GM23248 (cell line): ENCODE results near the gene TECPR2. TPM values are rescaled to one million over a fixed set of nuclear protein-coding genes. Genes with fewer than 3 reads are reported as not detected.

ENCODE experiments used
- DNase-seq: peaks from one replicate; pipeline ENCODE4 v3.0.0-alpha.2; 2015
- H2AFZ ChIP-seq: fragments of 200-600 bp; sonication (generic); 2 replicates; pipeline ENCODE4 v1.6.1; 2016; ENCODE audit warnings: antibody characterized with exemption
- H3F3A ChIP-seq: fragments of 200-600 bp; sonication (generic); 2 replicates; pipeline ENCODE4 v1.6.1; 2016; ENCODE audit warnings: mild to moderate bottlenecking, antibody characterized with exemption, mixed run types; ENCODE audit not compliant: insufficient read depth
- H3K27ac ChIP-seq: fragments of 200-600 bp; sonication (generic); 2 replicates; pipeline ENCODE4 v1.5.1; 2016; ENCODE audit warnings: mild to moderate bottlenecking
- H3K27me3 ChIP-seq: fragments of 200-600 bp; sonication (generic); replicated peaks from 2 replicates; pipeline ENCODE4 v1.6.1; 2016; ENCODE audit warnings: mild to moderate bottlenecking; ENCODE audit not compliant: insufficient read depth
- H3K36me3 ChIP-seq: fragments of 200-600 bp; sonication (generic); 2 replicates; pipeline ENCODE4 v1.6.1; 2016; ENCODE audit warnings: low read depth, mild to moderate bottlenecking
- H3K4me1 ChIP-seq: fragments of 200-600 bp; sonication (generic); 2 replicates; pipeline ENCODE4 v1.6.1; 2016; ENCODE audit warnings: mild to moderate bottlenecking; ENCODE audit not compliant: insufficient read depth
- H3K4me2 ChIP-seq: fragments of 200-600 bp; sonication (generic); one replicate; pipeline ENCODE4 v1.6.1; 2016; ENCODE audit warnings: mild to moderate bottlenecking; ENCODE audit not compliant: unreplicated experiment
- H3K4me3 ChIP-seq: fragments of 200-600 bp; sonication (generic); 2 replicates; pipeline ENCODE4 v1.5.1; 2016; ENCODE audit warnings: mild to moderate bottlenecking
- H3K79me2 ChIP-seq: fragments of 200-600 bp; sonication (generic); 2 replicates; pipeline ENCODE4 v1.6.1; 2016; ENCODE audit warnings: mild to moderate bottlenecking; ENCODE audit not compliant: insufficient read depth
- H3K9ac ChIP-seq: fragments of 200-600 bp; sonication (generic); 2 replicates; pipeline ENCODE4 v1.6.1; 2016; ENCODE audit warnings: mild to moderate bottlenecking
- H3K9me2 ChIP-seq: fragments of 200-600 bp; sonication (generic); 2 replicates; pipeline ENCODE4 v1.6.1; 2016; ENCODE audit warnings: mixed run types, mild to moderate bottlenecking, moderate library complexity; ENCODE audit not compliant: insufficient read depth
- H3K9me3 ChIP-seq: fragments of 200-600 bp; sonication (generic); one replicate; pipeline ENCODE4 v1.6.1; 2017; ENCODE audit warnings: low read depth
- H4K20me1 ChIP-seq: fragments of 200-600 bp; sonication (generic); 2 replicates; pipeline ENCODE4 v1.6.0; 2016; ENCODE audit not compliant: insufficient read depth
- EZH2 ChIP-seq: fragments of 200-600 bp; sonication (generic); IDR thresholded peaks from 2 replicates; pipeline ENCODE4 v1.6.1; 2018; ENCODE audit warnings: antibody characterized with exemption, mild to moderate bottlenecking; ENCODE audit not compliant: insufficient read depth, poor library complexity, severe bottlenecking
- EZH2phosphoT487 ChIP-seq: fragments of 200-600 bp; sonication (generic); IDR thresholded peaks from 2 replicates; pipeline ENCODE4 v1.6.1; 2018; ENCODE audit warnings: antibody characterized with exemption, moderate library complexity, mild to moderate bottlenecking, low read depth; ENCODE audit not compliant: insufficient read depth
- WGBS, 2 experiments: methylation state at CpG; one replicate each; pipeline ENCODE4 v1.1.6; 2015 to 2017; ENCODE audit warnings: low lambda C conversion rate in 2 of 2, low coverage in 1 of 2; ENCODE audit errors: missing lambda C conversion rate in 2 of 2; 5-methylcytosine and 5-hydroxymethylcytosine counted together
- in situ Hi-C: fragments of 300-500 bp; cut with MboI; formaldehyde crosslinking; loops from 2 replicates; pipeline ENCODE4 v1.15.0; 2020
- polyA plus RNA-seq: library from polyadenylated mRNA; unstranded; fragments of >200 nt; fragmentation: Nextera tagmentation; extraction: Ambion mirVana; gene quantifications from 2 replicates; pipeline ENCODE4 v1.2.1, GENCODE V29; 2016
- total RNA-seq: library from RNA; depleted of rRNA; stranded (reverse); fragments of >200 nt; shearing (Covaris generic); gene quantifications from 2 replicates; pipeline ENCODE4 v1.2.3, GENCODE V29; 2014

TECPR2 gene
- total and polyA plus RNA-seq, 2 experiments from 2014 or later, result 11.4 to 15.8 TPM

DNA sequence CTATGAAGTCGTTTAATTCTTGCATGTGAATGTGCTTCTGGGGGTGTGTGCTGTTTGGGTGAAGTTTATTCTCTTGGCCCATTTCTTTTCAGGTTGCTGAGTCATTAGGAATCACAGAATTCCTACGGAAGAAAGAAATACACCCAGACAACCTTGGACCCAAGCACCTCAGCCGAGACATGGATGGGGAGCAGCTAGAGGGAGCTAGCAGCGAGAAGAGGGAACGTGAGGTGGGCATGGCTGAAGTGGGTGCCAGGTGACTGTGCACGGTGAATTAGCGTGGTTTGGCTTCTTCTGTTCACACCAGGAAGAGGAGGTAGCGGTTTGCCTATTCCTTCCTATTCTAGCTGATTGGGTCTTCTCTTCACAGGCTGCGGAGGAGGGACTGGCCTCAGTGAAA lies 24.0 kb upstream of the TECPR2 start:
- no peaks in the 10 kb centered on the region; the same call in 1 of the 2 replicates for H3K36me3 ChIP-seq
- 95 to 97% methylated on average over 9 of the region's 9 CpGs for WGBS, 2 experiments
- DNase-seq, result no peak

GRCh38 chr14:102341566-102341965 lies 21.2 kb upstream of the TECPR2 start:
- 88% methylated on average over 8 of the region's 8 CpGs for WGBS, 2 experiments
- no peaks in the 10 kb centered on the region for H3F3A ChIP-seq
- H3K27ac ChIP-seq, result no peak overlapping the region
- TF ChIP-seq EZH2phosphoT487, result no peak
- TF ChIP-seq EZH2, result no peak
- no peak overlapping the region for H3K9ac ChIP-seq
- no peaks in the 10 kb centered on the region for H3K9me3 ChIP-seq
- H3K4me1 ChIP-seq, result no peaks in the 10 kb centered on the region
- no peak overlapping the region for H3K4me2 ChIP-seq
- H2AFZ ChIP-seq, result no peak overlapping the region
- no peaks in the 10 kb centered on the region for H4K20me1 ChIP-seq
- no peak for DNase-seq
- H3K79me2 ChIP-seq, result no peaks in the 10 kb centered on the region
- no peaks in the 10 kb centered on the region for H3K27me3 ChIP-seq
- in situ Hi-C loops, result no loop called here
- peaks cover 7% of the 10 kb centered on the region; the same call in 1 of the 2 replicates for H3K36me3 ChIP-seq
- no peaks in the 10 kb centered on the region for H3K9me2 ChIP-seq
- H3K4me3 ChIP-seq, result no peak overlapping the region

More for the DNA sequence above, 24.0 kb upstream of the TECPR2 start:
- Histone ChIP-seq H2AFZ (no peak overlapping the region), H3K4me2 (no peak overlapping the region), H3K9me2 (no peaks in the 10 kb centered on the region), H3K9me3 (no peaks in the 10 kb centered on the region), H3K79me2 (no peaks in the 10 kb centered on the region), H4K20me1 (no peaks in the 10 kb centered on the region), H3F3A (no peaks in the 10 kb centered on the region), H3K4me1 (no peaks in the 10 kb centered on the region), H3K27ac (no peak overlapping the region), H3K9ac (no peak overlapping the region), H3K27me3 (no peaks in the 10 kb centered on the region), H3K4me3 (no peak overlapping the region)
- no peak for TF ChIP-seq EZH2
- no peak for TF ChIP-seq EZH2phosphoT487
- in situ Hi-C loops, result no loop called here

DNA sequence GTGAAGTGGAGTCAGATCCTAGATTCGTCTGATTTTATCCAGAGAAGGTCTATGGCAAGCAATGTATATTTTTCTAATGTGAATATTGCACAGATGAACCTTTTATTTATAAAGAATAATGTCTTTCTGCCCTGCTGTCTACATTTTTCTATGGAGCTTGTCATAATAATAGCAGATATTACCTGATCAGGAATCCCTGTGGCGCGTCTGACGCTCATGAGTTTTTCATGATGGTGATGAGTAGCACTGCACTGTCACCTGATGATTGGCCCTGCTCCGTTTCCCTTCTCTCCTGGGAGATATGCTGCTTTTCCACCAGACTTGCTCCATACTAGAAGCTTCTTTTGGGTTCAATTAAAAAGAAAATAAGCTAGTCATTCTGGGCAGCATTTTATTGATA lies 20.5 kb upstream of the TECPR2 start:
- Histone ChIP-seq H4K20me1 (no peaks in the 10 kb centered on the region), H3K9me2 (no peaks in the 10 kb centered on the region), H3K4me3 (no peak overlapping the region), H3K27ac (no peak overlapping the region), H3K36me3 (peaks cover 7% of the 10 kb centered on the region; the same call in 1 of the 2 replicates), H3K9ac (no peak overlapping the region), H3K79me2 (no peaks in the 10 kb centered on the region), H3K4me1 (no peaks in the 10 kb centered on the region), H2AFZ (no peak overlapping the region), H3F3A (no peaks in the 10 kb centered on the region), H3K9me3 (no peaks in the 10 kb centered on the region), H3K27me3 (no peaks in the 10 kb centered on the region), H3K4me2 (no peak overlapping the region)
- WGBS, 2 experiments, result 94 to 96% methylated on average over 5 of the region's 5 CpGs
- TF ChIP-seq EZH2 (no peak), EZH2phosphoT487 (no peak)
- in situ Hi-C loops, result no loop called here
- DNase-seq, result no peak

DNA sequence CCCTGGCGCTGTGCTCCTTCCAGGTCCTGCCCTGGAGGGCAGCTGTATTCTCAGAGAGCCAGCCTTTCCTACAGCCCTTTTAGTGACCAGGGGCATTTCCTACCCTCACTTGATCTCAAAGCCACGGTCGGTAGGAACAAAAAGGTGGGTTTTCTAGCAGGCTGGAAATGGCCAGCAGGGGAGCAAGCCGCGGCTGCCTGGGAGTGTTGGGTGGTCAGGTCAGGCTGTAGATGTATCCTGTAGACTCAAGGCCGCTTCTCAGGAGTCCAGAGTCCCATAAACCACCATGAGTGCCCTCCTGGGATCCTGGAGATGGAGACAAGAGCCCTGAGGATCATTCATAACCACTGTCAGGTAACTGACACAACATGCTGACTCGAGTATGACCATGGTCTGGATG lies 18.7 kb upstream of the TECPR2 start:
- Histone ChIP-seq H2AFZ (no peak overlapping the region), H3K4me2 (no peak overlapping the region), H3K9me2 (no peaks in the 10 kb centered on the region), H3K9me3 (no peaks in the 10 kb centered on the region), H3K27me3 (no peaks in the 10 kb centered on the region), H4K20me1 (no peaks in the 10 kb centered on the region), H3K4me1 (no peaks in the 10 kb centered on the region), H3K27ac (no peak overlapping the region), H3K9ac (no peak overlapping the region), H3K36me3 (peaks cover 9% of the 10 kb centered on the region; the same call in 1 of the 2 replicates), H3F3A (no peaks in the 10 kb centered on the region), H3K79me2 (no peaks in the 10 kb centered on the region), H3K4me3 (no peak overlapping the region)
- TF ChIP-seq EZH2 (no peak), EZH2phosphoT487 (no peak)
- no peak for DNase-seq
- 99 to 100% methylated on average over 7 of the region's 7 CpGs for WGBS, 2 experiments
- in situ Hi-C loops, result no loop called here

GRCh38 chr14:102344485-102344884 lies 18.3 kb upstream of the TECPR2 start:
- Histone ChIP-seq H3K9ac (no peak overlapping the region), H3K4me2 (no peak overlapping the region), H3K4me3 (no peak overlapping the region), H3K4me1 (no peaks in the 10 kb centered on the region), H3F3A (no peaks in the 10 kb centered on the region), H2AFZ (no peak overlapping the region), H3K27me3 (no peaks in the 10 kb centered on the region), H4K20me1 (no peaks in the 10 kb centered on the region), H3K36me3 (peaks cover 12% of the 10 kb centered on the region; the same call in 1 of the 2 replicates), H3K9me2 (no peaks in the 10 kb centered on the region), H3K79me2 (no peaks in the 10 kb centered on the region), H3K27ac (no peak overlapping the region), H3K9me3 (no peaks in the 10 kb centered on the region)
- in situ Hi-C loops, result no loop called here
- 97 to 98% methylated on average over 5 of the region's 5 CpGs for WGBS, 2 experiments
- DNase-seq, result no peak
- TF ChIP-seq EZH2phosphoT487 (no peak), EZH2 (no peak)
